ENCODE results near the gene SCN5A. TPM values are rescaled to one million over a fixed set of nuclear protein-coding genes. Genes with fewer than 3 reads are reported as not detected.
A peak's percentile ranks its signal among the peaks of the same experiment; 100 is the strongest.

SCN5A gene
- total RNA-seq, 4 donors from 2014 or later = 0.42 to 1.3 (median 0.77) TPM

- TF ChIP-seq POLR2AphosphoS5 (IDR thresholded peaks at IDR 0.05) = no peak
- TF ChIP-seq, protein P1, sequence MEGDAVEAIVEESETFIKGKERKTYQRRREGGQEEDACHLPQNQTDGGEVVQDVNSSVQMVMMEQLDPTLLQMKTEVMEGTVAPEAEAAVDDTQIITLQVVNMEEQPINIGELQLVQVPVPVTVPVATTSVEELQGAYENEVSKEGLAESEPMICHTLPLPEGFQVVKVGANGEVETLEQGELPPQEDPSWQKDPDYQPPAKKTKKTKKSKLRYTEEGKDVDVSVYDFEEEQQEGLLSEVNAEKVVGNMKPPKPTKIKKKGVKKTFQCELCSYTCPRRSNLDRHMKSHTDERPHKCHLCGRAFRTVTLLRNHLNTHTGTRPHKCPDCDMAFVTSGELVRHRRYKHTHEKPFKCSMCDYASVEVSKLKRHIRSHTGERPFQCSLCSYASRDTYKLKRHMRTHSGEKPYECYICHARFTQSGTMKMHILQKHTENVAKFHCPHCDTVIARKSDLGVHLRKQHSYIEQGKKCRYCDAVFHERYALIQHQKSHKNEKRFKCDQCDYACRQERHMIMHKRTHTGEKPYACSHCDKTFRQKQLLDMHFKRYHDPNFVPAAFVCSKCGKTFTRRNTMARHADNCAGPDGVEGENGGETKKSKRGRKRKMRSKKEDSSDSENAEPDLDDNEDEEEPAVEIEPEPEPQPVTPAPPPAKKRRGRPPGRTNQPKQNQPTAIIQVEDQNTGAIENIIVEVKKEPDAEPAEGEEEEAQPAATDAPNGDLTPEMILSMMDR (IDR thresholded peaks at IDR 0.05) = no peak
- no peak for TF ChIP-seq POLR2A (IDR thresholded peaks at IDR 0.05; ENCODE audit: low read depth)
- TF ChIP-seq EP300 (IDR thresholded peaks at IDR 0.05) = no peak
- Histone ChIP-seq H3K4me3 (no peak overlapping the region), H3K4me1 (no peaks in the 10 kb centered on the region), H3K27me3 (no peaks in the 10 kb centered on the region), H3K36me3 (no peaks in the 10 kb centered on the region), H3K27ac (replicated peaks in 1 of 4) (no peak overlapping the region), H3K9me3 (no peaks in the 10 kb centered on the region)
- DNase-seq (ENCODE audit: extremely low spot score) = no peak
- intact Hi-C loops (cut with DNase I) = no loop called here
- WGBS = 82% methylated on average over 3 of the region's 3 CpGs
Measured at GRCh38 chr3:38689774-38690173, 40.3 kb upstream of the SCN5A start.

DNA sequence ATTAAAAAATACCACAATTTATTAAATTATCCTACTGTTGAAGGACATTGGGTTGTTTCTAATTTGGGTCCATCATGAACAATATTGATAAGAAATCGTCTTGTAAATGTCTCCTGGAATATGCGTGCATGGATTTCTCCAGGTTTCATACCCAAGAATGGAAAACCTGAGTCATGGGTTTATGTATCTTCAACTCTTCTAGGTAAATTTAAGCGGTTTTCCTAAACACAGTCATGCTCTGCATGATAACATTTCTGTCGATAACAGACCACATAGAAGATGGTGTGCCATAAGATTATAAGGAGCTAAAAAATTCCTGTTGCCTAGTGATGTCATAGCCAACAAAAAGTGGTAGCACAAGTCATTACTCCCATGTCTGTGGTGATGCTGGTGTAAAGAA is 39.9 kb upstream of the SCN5A start:
- TF ChIP-seq POLR2A (IDR thresholded peaks at IDR 0.05; ENCODE audit: low read depth) (no peak), EP300 (IDR thresholded peaks at IDR 0.05) (no peak), POLR2AphosphoS5 (IDR thresholded peaks at IDR 0.05) (no peak)
- TF ChIP-seq, protein P1 (IDR thresholded peaks at IDR 0.05) = no peak
- Histone ChIP-seq H3K4me3 (no peak overlapping the region), H3K4me1 (no peaks in the 10 kb centered on the region), H3K36me3 (no peaks in the 10 kb centered on the region), H3K27ac (replicated peaks in 1 of 4) (no peak overlapping the region), H3K9me3 (no peaks in the 10 kb centered on the region), H3K27me3 (no peaks in the 10 kb centered on the region)
- intact Hi-C loops (cut with DNase I) = no loop called here
- WGBS = 88% methylated on average over 4 of the region's 4 CpGs
- DNase-seq (ENCODE audit: extremely low spot score) = no peak

GRCh38 chr3:38687321-38687720 is 37.8 kb upstream of the SCN5A start:
- no peak overlapping the region for H3K4me3 ChIP-seq
- H3K36me3 ChIP-seq = no peaks in the 10 kb centered on the region
- 54% methylated on average over 2 of the region's 2 CpGs for WGBS
- H3K27me3 ChIP-seq = no peaks in the 10 kb centered on the region
- no peak overlapping the region for H3K27ac ChIP-seq (replicated peaks in 1 of 4)
- peak; percentile 82 for DNase-seq (ENCODE audit: extremely low spot score)
- H3K9me3 ChIP-seq = no peaks in the 10 kb centered on the region
- TF ChIP-seq, protein P1 (IDR thresholded peaks at IDR 0.05) = no peak
- no peak for TF ChIP-seq POLR2AphosphoS5 (IDR thresholded peaks at IDR 0.05)
- no peaks in the 10 kb centered on the region for H3K4me1 ChIP-seq
- intact Hi-C loops (cut with DNase I) = no loop called here

- no peaks in the 10 kb centered on the region for H3K9me3 ChIP-seq
- DNase-seq (ENCODE audit: extremely low spot score) = no peak
- TF ChIP-seq, protein P1 (IDR thresholded peaks at IDR 0.05) = no peak
- TF ChIP-seq POLR2A (IDR thresholded peaks at IDR 0.05; ENCODE audit: low read depth) = no peak
- TF ChIP-seq EP300 (IDR thresholded peaks at IDR 0.05) = no peak
- no peak for TF ChIP-seq POLR2AphosphoS5 (IDR thresholded peaks at IDR 0.05)
- 46% methylated on average over 5 of the region's 5 CpGs for WGBS
- H3K27ac ChIP-seq (replicated peaks in 1 of 4) = no peak overlapping the region
- intact Hi-C loops (cut with DNase I) = no loop called here
- no peak overlapping the region for H3K4me3 ChIP-seq
- H3K36me3 ChIP-seq = no peaks in the 10 kb centered on the region
- H3K27me3 ChIP-seq = peaks cover 0 to 7% (median 0%) of the 10 kb centered on the region in 4 donors
- no peaks in the 10 kb centered on the region for H3K4me1 ChIP-seq
Measured at GRCh38 chr3:38684546-38684945, 35.1 kb upstream of the SCN5A start.

- Histone ChIP-seq H3K27me3 (no peaks in the 10 kb centered on the region), H3K27ac (replicated peaks in 1 of 4) (no peak overlapping the region), H3K4me3 (no peak overlapping the region), H3K36me3 (no peaks in the 10 kb centered on the region), H3K9me3 (peaks cover 0 to 3% (median 0%) of the 10 kb centered on the region in 4 donors), H3K4me1 (no peaks in the 10 kb centered on the region)
- TF ChIP-seq POLR2AphosphoS5 (IDR thresholded peaks at IDR 0.05) (no peak), EP300 (IDR thresholded peaks at IDR 0.05) (no peak), POLR2A (IDR thresholded peaks at IDR 0.05; ENCODE audit: low read depth) (no peak)
- TF ChIP-seq, protein P1 (IDR thresholded peaks at IDR 0.05) = no peak
- no peak for DNase-seq (ENCODE audit: extremely low spot score)
- intact Hi-C loops (cut with DNase I) = no loop called here
- WGBS = 40% methylated on average over 4 of the region's 4 CpGs
Measured at GRCh38 chr3:38669668-38670067, 20.2 kb upstream of the SCN5A start.
